MM.1S (cell line): ENCODE measurements around the gene MDM1.

ENCODE experiments used
- DNase-seq: peaks from one replicate; pipeline ENCODE4 v3.0.0-alpha.2; 2015
- H2AFZ ChIP-seq: fragments of 300-600 bp; sonication (generic); 2 replicates; pipeline ENCODE4 v1.6.0; 2016; ENCODE audit warnings: antibody characterized with exemption, low read length
- H3F3A ChIP-seq: fragments of 300-600 bp; sonication (generic); 2 replicates; pipeline ENCODE4 v1.6.1; 2016; ENCODE audit warnings: mild to moderate bottlenecking, antibody characterized with exemption, low read length, moderate library complexity, mixed read lengths; ENCODE audit not compliant: insufficient read depth
- H3K27ac ChIP-seq: fragments of 300-600 bp; sonication (generic); 2 replicates; pipeline ENCODE4 v1.5.1; 2016; ENCODE audit warnings: mild to moderate bottlenecking, low read length
- H3K27me3 ChIP-seq: fragments of 300-600 bp; sonication (generic); replicated peaks from 2 replicates; pipeline ENCODE4 v1.6.0; 2016; ENCODE audit warnings: low read length; ENCODE audit not compliant: insufficient read depth
- H3K36me3 ChIP-seq: fragments of 300-600 bp; sonication (generic); replicated peaks from 2 replicates; pipeline ENCODE4 v1.6.1; 2016; ENCODE audit warnings: mild to moderate bottlenecking, low read length, mixed read lengths; ENCODE audit not compliant: insufficient read depth
- H3K4me1 ChIP-seq: fragments of 300-600 bp; sonication (generic); 2 replicates; pipeline ENCODE4 v1.6.1; 2016; ENCODE audit warnings: low read length, mixed read lengths
- H3K4me2 ChIP-seq: fragments of 300-600 bp; sonication (generic); 2 replicates; pipeline ENCODE4 v1.6.0; 2016; ENCODE audit warnings: low read depth, low read length
- H3K4me3 ChIP-seq: fragments of 300-600 bp; sonication (generic); 2 replicates; pipeline ENCODE4 v1.5.1; 2016; ENCODE audit warnings: low read length, mixed read lengths
- H3K79me2 ChIP-seq: fragments of 300-600 bp; sonication (generic); 2 replicates; pipeline ENCODE4 v1.6.1; 2016; ENCODE audit warnings: mixed run types, low read length, mixed read lengths
- H3K9ac ChIP-seq: fragments of 300-600 bp; sonication (generic); 2 replicates; pipeline ENCODE4 v1.6.1; 2016; ENCODE audit warnings: low read length, mixed read lengths
- H3K9me2 ChIP-seq: fragments of 300-600 bp; sonication (generic); replicated peaks from 2 replicates; pipeline ENCODE4 v1.6.1; 2016; ENCODE audit warnings: mild to moderate bottlenecking, low read length, mixed read lengths; ENCODE audit not compliant: insufficient read depth
- H3K9me3 ChIP-seq: fragments of 300-600 bp; sonication (generic); replicated peaks from 2 replicates; pipeline ENCODE4 v1.6.1; 2016; ENCODE audit warnings: mild to moderate bottlenecking, low read length, mixed read lengths; ENCODE audit not compliant: insufficient read depth
- H4K20me1 ChIP-seq: fragments of 300-600 bp; sonication (generic); 2 replicates; pipeline ENCODE4 v1.6.1; 2016; ENCODE audit warnings: mild to moderate bottlenecking, low read length, moderate library complexity, mixed read lengths; ENCODE audit not compliant: insufficient read depth
- CTCF ChIP-seq: fragments of 300-600 bp; sonication (generic); IDR thresholded peaks from 2 replicates; pipeline ENCODE4 v1.5.1; 2016; ENCODE audit warnings: antibody characterized with exemption, low read length, mixed read lengths
- EZH2 ChIP-seq: fragments of 300-600 bp; sonication (generic); optimal IDR thresholded peaks from 2 replicates; pipeline ENCODE3; 2017; ENCODE audit warnings: low read depth, mild to moderate bottlenecking, antibody characterized with exemption, low read length, mixed read lengths
- EZH2phosphoT487 ChIP-seq: fragments of 300-600 bp; sonication (generic); IDR thresholded peaks from 2 replicates; pipeline ENCODE4 v1.6.1; 2018; ENCODE audit warnings: antibody characterized with exemption, low read length

MDM1 gene

GRCh38 chr12:68364893-68365725 lies 32.9 kb upstream of the MDM1 start:
- Histone ChIP-seq H4K20me1 (no peaks in the 10 kb centered on the region), H3K9me3 (no peaks in the 10 kb centered on the region), H3K27me3 (no peaks in the 10 kb centered on the region), H3K36me3 (no peaks in the 10 kb centered on the region), H3K9ac (peak overlapping the region; percentile 77), H3K79me2 (no peaks in the 10 kb centered on the region), H3K4me2 (peak overlapping the region; percentile 88), H3F3A (peaks cover 31% of the 10 kb centered on the region), H2AFZ (peak overlapping the region; percentile 61), H3K27ac (peak overlapping the region; percentile 96), H3K9me2 (no peaks in the 10 kb centered on the region), H3K4me1 (peaks cover 29% of the 10 kb centered on the region), H3K4me3 (peak overlapping the region; percentile 59)
- peak; percentile 97 for DNase-seq
- TF ChIP-seq EZH2, result no peak

GRCh38 chr12:68364328-68364727 lies 32.2 kb upstream of the MDM1 start:
- Histone ChIP-seq H3K4me2 (peak overlapping the region; percentile 88), H3K4me3 (peak overlapping the region; percentile 59), H2AFZ (peak overlapping the region; percentile 61), H4K20me1 (no peaks in the 10 kb centered on the region), H3K9me3 (no peaks in the 10 kb centered on the region), H3K9me2 (no peaks in the 10 kb centered on the region), H3K27ac (peak overlapping the region; percentile 96), H3K27me3 (no peaks in the 10 kb centered on the region), H3K79me2 (no peaks in the 10 kb centered on the region), H3K9ac (peak overlapping the region; percentile 77), H3K36me3 (no peaks in the 10 kb centered on the region), H3F3A (peaks cover 33% of the 10 kb centered on the region), H3K4me1 (peaks cover 37% of the 10 kb centered on the region)
- no peak for DNase-seq
- TF ChIP-seq EZH2 (no peak), CTCF (no peak), EZH2phosphoT487 (no peak)

- Histone ChIP-seq H3K9ac (no peak overlapping the region), H3K4me1 (peaks cover 42% of the 10 kb centered on the region), H3K36me3 (no peaks in the 10 kb centered on the region), H2AFZ (no peak overlapping the region), H3K4me3 (no peak overlapping the region), H3K4me2 (no peak overlapping the region), H3K9me2 (no peaks in the 10 kb centered on the region), H3F3A (peaks cover 37% of the 10 kb centered on the region), H3K79me2 (no peaks in the 10 kb centered on the region), H4K20me1 (no peaks in the 10 kb centered on the region), H3K9me3 (no peaks in the 10 kb centered on the region), H3K27ac (no peak overlapping the region), H3K27me3 (no peaks in the 10 kb centered on the region)
- no peak for TF ChIP-seq CTCF
- TF ChIP-seq EZH2, result no peak
- no peak for TF ChIP-seq EZH2phosphoT487
- no peak for DNase-seq
These were observed 29.8 kb upstream of the MDM1 start for GRCh38 chr12:68361953-68362352.

- no peaks in the 10 kb centered on the region for H4K20me1 ChIP-seq
- H3K9me2 ChIP-seq, result no peaks in the 10 kb centered on the region
- no peaks in the 10 kb centered on the region for H3K27me3 ChIP-seq
- DNase-seq, result no peak
- peak overlapping the region; percentile 34 for H3K9ac ChIP-seq
- H3K79me2 ChIP-seq, result no peaks in the 10 kb centered on the region
- H3K9me3 ChIP-seq, result no peaks in the 10 kb centered on the region
- H3K4me2 ChIP-seq, result peak overlapping the region; percentile 49
- H2AFZ ChIP-seq, result no peak overlapping the region
- TF ChIP-seq EZH2, result no peak
- no peak for TF ChIP-seq CTCF
- no peak for TF ChIP-seq EZH2phosphoT487
- H3K4me1 ChIP-seq, result peaks cover 30% of the 10 kb centered on the region
- H3K36me3 ChIP-seq, result no peaks in the 10 kb centered on the region
- no peak overlapping the region for H3K4me3 ChIP-seq
- H3K27ac ChIP-seq, result peak overlapping the region; percentile 74
- H3F3A ChIP-seq, result peaks cover 21% of the 10 kb centered on the region
These were observed 27.5 kb upstream of the MDM1 start for GRCh38 chr12:68359674-68360073.
